C4-2B (cell line): ENCODE data around the gene C17orf107.

Experiments used
- CTCF ChIP-seq: fragments of 450-650 bp; conservative IDR thresholded peaks from 2 replicates; pipeline ENCODE4 v1.5.1; 2017; ENCODE audit warnings: mild to moderate bottlenecking
- ZFX ChIP-seq: fragments of 450-650 bp; IDR thresholded peaks from 2 replicates; pipeline ENCODE4 v1.6.1; 2017

GRCh38 chr17:4861052-4861451 is 38.3 kb upstream of the C17orf107 start:
- TF ChIP-seq CTCF (no peak), ZFX (no peak)
